GM10248 (cell line): ENCODE data around the gene ZMYND10.
A peak's percentile ranks its signal among the peaks of the same experiment; 100 is the strongest.

ENCODE experiments used
- CTCF ChIA-PET: fragments of 300-600 bp; sonication (Branson Sonifier 250); formaldehyde crosslinking; extraction: SDS; loops from one replicate; lab custom pipeline; 2021; ENCODE audit warnings: antibody characterized with exemption; lab: Yijun Ruan, JAX
- POLR2A ChIA-PET: fragments of 350-650 bp; sonication (Branson Sonifier 250); formaldehyde crosslinking; extraction: SDS; loops from one replicate; lab custom pipeline; 2020; ENCODE audit warnings: antibody characterized with exemption; lab: Yijun Ruan, JAX
- DNase-seq: peaks from one replicate; pipeline ENCODE4 v3.0.0; 2012; ENCODE audit errors: extremely low spot score
- TF ChIP-seq, protein P1 (sequence below): IDR thresholded peaks from 2 replicates; pipeline ENCODE4 v1.5.1; 2012; ENCODE audit warnings: mild to moderate bottlenecking, low read depth; ENCODE audit errors: extremely low read depth, missing control alignments, control extremely low read depth

Gene ZMYND10

GRCh38 chr3:50339485-50340146 is 5.9 kb downstream of the ZMYND10 start:
- TF ChIP-seq, protein P1, sequence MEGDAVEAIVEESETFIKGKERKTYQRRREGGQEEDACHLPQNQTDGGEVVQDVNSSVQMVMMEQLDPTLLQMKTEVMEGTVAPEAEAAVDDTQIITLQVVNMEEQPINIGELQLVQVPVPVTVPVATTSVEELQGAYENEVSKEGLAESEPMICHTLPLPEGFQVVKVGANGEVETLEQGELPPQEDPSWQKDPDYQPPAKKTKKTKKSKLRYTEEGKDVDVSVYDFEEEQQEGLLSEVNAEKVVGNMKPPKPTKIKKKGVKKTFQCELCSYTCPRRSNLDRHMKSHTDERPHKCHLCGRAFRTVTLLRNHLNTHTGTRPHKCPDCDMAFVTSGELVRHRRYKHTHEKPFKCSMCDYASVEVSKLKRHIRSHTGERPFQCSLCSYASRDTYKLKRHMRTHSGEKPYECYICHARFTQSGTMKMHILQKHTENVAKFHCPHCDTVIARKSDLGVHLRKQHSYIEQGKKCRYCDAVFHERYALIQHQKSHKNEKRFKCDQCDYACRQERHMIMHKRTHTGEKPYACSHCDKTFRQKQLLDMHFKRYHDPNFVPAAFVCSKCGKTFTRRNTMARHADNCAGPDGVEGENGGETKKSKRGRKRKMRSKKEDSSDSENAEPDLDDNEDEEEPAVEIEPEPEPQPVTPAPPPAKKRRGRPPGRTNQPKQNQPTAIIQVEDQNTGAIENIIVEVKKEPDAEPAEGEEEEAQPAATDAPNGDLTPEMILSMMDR = no peak
- no peak for DNase-seq
- CTCF ChIA-PET = interaction anchor here (1.1 to 6.6 kb wide), 3 partner anchors 9 to 16 kb away, joined by 3 to 55 read pairs (median 41); partner anchors contain the start of genes CYB561D2, HYAL2 and NPRL2
- POLR2A ChIA-PET = no interaction called here

- TF ChIP-seq, protein P1 = no peak
- no peak for DNase-seq
- ChIA-PET CTCF (interaction anchor here (2.3 to 6.6 kb wide), 3 partner anchors 10 to 15 kb away, joined by 7 to 55 read pairs (median 41); partner anchors contain the start of genes CYB561D2, HYAL2 and NPRL2), POLR2A (no interaction called here)
Observed at GRCh38 chr3:50338965-50339364, 6.6 kb downstream of the ZMYND10 start.

DNA sequence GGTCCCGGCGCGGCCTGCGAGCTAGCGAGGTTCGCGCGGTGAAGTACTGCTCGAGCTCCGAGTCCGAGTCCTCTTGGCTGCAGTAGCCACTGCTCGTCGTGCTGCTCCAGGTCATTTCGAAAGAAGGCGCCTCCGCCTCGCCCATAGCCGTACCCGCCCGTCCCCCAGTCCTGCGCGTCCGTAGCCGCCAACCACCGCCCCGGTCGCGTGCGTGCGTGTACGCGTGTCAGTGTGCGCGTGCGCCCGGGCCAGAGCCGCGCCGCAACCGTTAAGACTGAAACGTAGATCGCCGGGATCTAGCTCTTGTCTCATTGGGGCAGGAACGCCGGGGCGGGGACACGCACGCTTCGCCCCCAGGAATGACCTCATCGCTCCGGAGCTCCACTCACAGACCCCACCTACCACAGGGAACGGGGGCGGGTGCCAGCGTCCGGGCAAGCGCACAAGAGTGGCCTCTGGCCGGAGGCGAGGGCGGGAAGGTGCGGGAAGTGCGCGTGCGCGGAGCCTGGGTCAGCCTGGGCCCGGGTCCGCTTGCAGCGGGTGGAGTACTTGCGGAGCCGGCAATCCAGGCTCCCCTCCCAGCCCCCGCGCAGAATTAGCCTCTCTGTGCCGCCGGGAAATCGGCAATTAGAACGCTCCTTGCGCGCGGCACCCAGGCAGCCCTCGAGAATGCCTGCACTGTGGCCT is 8.2 kb downstream of the ZMYND10 start:
- peak; percentile 99 for DNase-seq
- ChIA-PET POLR2A (interaction anchor here (0.6 to 2.8 kb wide), 8 partner anchors 9 to 212 kb away, joined by 3 to 30 read pairs (median 4); partner anchors contain the start of genes CYB561D2, HYAL3, NAA80 and NPRL2), CTCF (interaction anchor here (0.9 to 6.6 kb wide), 13 partner anchors 10 to 1098 kb away, joined by 3 to 55 read pairs (median 5); partner anchors contain the start of genes CYB561D2, HYAL2, HYAL3 and NAA80)
- TF ChIP-seq, protein P1 = no peak

- TF ChIP-seq, protein P1 = no peak
- CTCF ChIA-PET = interaction anchor here (0.9 to 6.6 kb wide), 17 partner anchors 9 to 1098 kb away, joined by 3 to 55 read pairs (median 4); partner anchors contain the start of genes CYB561D2, HYAL2, HYAL3 and NAA80
- POLR2A ChIA-PET = interaction anchor here (0.6 to 2.8 kb wide), 7 partner anchors 8 to 45 kb away, joined by 3 to 30 read pairs (median 4); partner anchors contain the start of genes CYB561D2, HYAL3, NAA80 and NPRL2
- DNase-seq = no peak
Observed at GRCh38 chr3:50336452-50337174, 8.9 kb downstream of the ZMYND10 start.

DNA sequence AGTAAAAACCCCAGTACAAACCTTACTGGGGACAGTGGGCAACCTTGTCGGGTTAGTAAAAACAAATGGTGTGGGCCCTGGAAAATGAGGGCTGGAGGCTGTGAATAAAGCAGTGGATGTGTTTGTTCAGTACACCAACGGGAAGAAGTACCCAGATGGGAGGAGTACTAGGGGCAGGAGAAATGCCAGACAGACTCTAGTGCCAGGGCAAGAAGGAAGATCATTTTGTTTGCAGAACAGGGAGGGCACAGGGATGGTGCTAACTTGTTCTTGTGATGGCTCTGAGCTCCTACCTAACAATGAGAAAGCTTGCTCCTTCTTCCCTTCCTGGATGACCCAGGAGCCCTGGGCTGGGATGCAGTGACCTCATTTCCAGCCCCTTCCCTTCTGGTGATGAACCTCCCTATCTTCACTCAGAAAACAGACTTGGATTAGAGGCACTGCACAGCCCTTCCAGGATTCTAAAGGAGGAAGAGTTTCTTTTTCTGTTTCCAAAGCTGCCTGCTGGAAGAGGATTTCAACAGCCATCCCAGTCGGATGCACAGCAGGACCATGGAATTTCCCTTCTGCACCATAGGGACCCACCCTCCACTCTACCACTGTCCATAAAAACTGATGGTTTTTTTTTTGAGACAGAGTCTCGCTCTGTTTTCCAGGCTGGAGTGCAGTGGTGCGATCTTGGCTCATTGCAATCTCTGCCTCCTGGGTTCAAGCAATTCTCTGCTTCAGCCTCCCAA is 11.0 kb downstream of the ZMYND10 start:
- TF ChIP-seq, protein P1 = no peak
- no peak for DNase-seq
- POLR2A ChIA-PET = no interaction called here
- CTCF ChIA-PET = interaction anchor here (1.0 to 2.3 kb wide), 4 partner anchors 10 to 88 kb away, joined by 3 to 12 read pairs (median 5); no protein-coding TSS in a partner anchor
